ENCODE data around the gene LRCOL1.

LRCOL1 gene

GRCh38 chr12:132572106-132572505, 38.3 kb downstream of the LRCOL1 start:
- Histone ChIP-seq H3K4me3 (ENCODE audit: insufficient read depth, low read length, poor library complexity, severe bottlenecking) (no peak overlapping the region), H2AFZ (ENCODE audit: low read depth, low read length, severe bottlenecking) (no peak overlapping the region), H3K4me2 (ENCODE audit: low read depth, low read length, poor library complexity, severe bottlenecking) (no peak overlapping the region), H3K9me3 (ENCODE audit: insufficient read depth, low read length) (no peaks in the 10 kb centered on the region), H3K27me3 (ENCODE audit: low read length) (no peaks in the 10 kb centered on the region), H3K36me3 (ENCODE audit: low read length) (no peaks in the 10 kb centered on the region), H3K9me2 (replicated peaks; ENCODE audit: insufficient read depth, low read length) (no peaks in the 10 kb centered on the region), H3F3A (ENCODE audit: insufficient read depth) (no peaks in the 10 kb centered on the region), H3K79me2 (ENCODE audit: insufficient read depth, low read length) (no peaks in the 10 kb centered on the region), H3K9ac (ENCODE audit: low read length) (no peak overlapping the region), H3K27ac (ENCODE audit: low read depth, low read length) (no peak overlapping the region), H4K20me1 (ENCODE audit: low read depth, low read length) (no peaks in the 10 kb centered on the region)
- TF ChIP-seq CTCF (IDR thresholded peaks at IDR 0.05; ENCODE audit: insufficient read depth, low read length, poor library complexity, severe bottlenecking) (no peak), EZH2phosphoT487 (conservative IDR thresholded peaks at IDR 0.05; ENCODE audit: low read length) (no peak)

DNA sequence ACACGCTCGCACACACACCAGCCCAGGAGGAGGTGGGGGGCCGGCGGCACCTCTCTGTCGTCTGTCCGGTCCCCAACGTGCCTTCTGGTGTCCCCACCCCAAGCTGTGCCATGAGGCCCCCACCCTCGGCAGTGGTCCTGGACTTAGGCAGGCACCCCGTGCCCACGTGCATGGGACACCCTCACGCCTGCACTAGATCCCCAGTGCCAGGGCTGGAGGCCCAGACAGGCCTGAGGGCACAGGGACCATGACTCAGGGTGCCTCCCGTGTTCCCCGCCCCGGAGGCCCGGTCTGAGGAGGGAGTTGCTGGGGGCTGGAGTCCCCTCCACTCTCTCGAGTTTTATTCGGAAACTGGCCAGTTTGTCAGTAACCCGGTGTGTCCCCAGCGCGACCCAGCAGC, 38.8 kb downstream of the LRCOL1 start:
- Histone ChIP-seq H3K9me3 (ENCODE audit: insufficient read depth, low read length) (no peaks in the 10 kb centered on the region), H3F3A (ENCODE audit: insufficient read depth) (no peaks in the 10 kb centered on the region), H3K27me3 (ENCODE audit: low read length) (no peaks in the 10 kb centered on the region), H3K9ac (ENCODE audit: low read length) (no peak overlapping the region), H4K20me1 (ENCODE audit: low read depth, low read length) (no peaks in the 10 kb centered on the region), H3K4me2 (ENCODE audit: low read depth, low read length, poor library complexity, severe bottlenecking) (no peak overlapping the region), H3K9me2 (replicated peaks; ENCODE audit: insufficient read depth, low read length) (no peaks in the 10 kb centered on the region), H3K27ac (ENCODE audit: low read depth, low read length) (no peak overlapping the region), H2AFZ (ENCODE audit: low read depth, low read length, severe bottlenecking) (no peak overlapping the region), H3K4me3 (ENCODE audit: insufficient read depth, low read length, poor library complexity, severe bottlenecking) (no peak overlapping the region), H3K79me2 (ENCODE audit: insufficient read depth, low read length) (no peaks in the 10 kb centered on the region), H3K36me3 (ENCODE audit: low read length) (no peaks in the 10 kb centered on the region)
- no peak for TF ChIP-seq CTCF (IDR thresholded peaks at IDR 0.05; ENCODE audit: insufficient read depth, low read length, poor library complexity, severe bottlenecking)
- no peak for TF ChIP-seq EZH2phosphoT487 (conservative IDR thresholded peaks at IDR 0.05; ENCODE audit: low read length)

GRCh38 chr12:132571051-132571450, 39.3 kb downstream of the LRCOL1 start:
- Histone ChIP-seq H3K27ac (ENCODE audit: low read depth, low read length) (no peak overlapping the region), H3K9ac (ENCODE audit: low read length) (no peak overlapping the region), H3K4me2 (ENCODE audit: low read depth, low read length, poor library complexity, severe bottlenecking) (no peak overlapping the region), H3K27me3 (ENCODE audit: low read length) (no peaks in the 10 kb centered on the region), H3F3A (ENCODE audit: insufficient read depth) (no peaks in the 10 kb centered on the region), H2AFZ (ENCODE audit: low read depth, low read length, severe bottlenecking) (no peak overlapping the region), H4K20me1 (ENCODE audit: low read depth, low read length) (no peaks in the 10 kb centered on the region), H3K4me3 (ENCODE audit: insufficient read depth, low read length, poor library complexity, severe bottlenecking) (no peak overlapping the region), H3K79me2 (ENCODE audit: insufficient read depth, low read length) (0 out of 2 replicates have a peak, but pooled peaks cover 1% of the 10 kb centered on the region), H3K36me3 (ENCODE audit: low read length) (no peaks in the 10 kb centered on the region), H3K9me2 (replicated peaks; ENCODE audit: insufficient read depth, low read length) (no peaks in the 10 kb centered on the region), H3K9me3 (ENCODE audit: insufficient read depth, low read length) (no peaks in the 10 kb centered on the region)
- TF ChIP-seq EZH2phosphoT487 (conservative IDR thresholded peaks at IDR 0.05; ENCODE audit: low read length) (no peak), CTCF (IDR thresholded peaks at IDR 0.05; ENCODE audit: insufficient read depth, low read length, poor library complexity, severe bottlenecking) (no peak)
